SIG-M5 (cell line): ENCODE measurements around the gene KCNT2.

Experiments
- DNase-seq: peaks from one replicate; lab custom pipeline; 2025; lab: John Stamatoyannopoulos, UW

The KCNT2 gene

DNA sequence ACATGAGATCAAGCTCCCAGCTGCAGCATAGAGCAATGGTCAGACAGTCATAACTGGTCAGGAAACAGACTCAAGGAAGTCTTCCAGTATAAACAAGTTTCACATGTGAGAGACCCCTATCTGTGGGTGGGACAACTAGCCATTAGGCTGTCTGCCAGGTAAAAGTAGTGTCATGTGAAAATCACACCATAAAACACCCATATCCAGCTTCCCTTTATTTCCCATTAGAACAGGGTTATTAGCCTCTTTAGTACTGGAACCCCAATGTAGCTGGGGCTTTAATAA lies 426.7 kb downstream of the KCNT2 start:
- DNase-seq = no peak

DNA sequence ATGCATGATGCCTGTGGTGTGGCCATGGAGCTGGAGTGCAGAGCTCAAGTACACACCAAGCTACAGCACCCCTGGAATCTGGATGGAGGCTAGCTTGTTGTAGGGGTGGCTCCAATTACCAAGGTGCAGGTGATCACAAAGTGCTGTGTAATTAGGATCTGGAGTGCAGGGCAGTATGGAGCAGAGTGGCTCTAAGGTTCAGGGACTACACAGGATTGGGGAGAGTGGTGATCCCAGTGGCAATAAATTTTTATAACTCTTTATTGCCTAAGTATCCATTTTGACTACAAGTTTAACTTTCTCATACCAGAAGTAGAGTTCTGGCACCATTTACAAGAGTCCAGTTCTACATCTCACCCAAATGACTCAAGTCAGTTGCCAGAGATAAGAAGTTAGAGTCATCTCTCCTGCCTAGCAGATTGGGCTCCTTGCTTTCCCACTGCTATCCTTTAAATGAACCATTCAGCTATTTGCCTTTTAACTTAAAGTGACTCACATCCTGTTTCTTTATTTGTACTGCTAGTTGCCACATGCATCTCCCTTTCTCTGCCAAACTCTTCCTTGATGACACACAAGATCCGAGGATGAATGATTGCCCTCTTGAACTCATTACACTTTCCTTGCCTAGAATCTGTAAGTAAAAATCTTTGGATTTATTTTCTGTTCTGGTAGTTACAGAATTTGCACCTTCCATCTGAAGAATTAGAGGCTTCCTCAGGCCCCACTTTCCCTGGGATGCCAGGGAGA lies 427.2 kb downstream of the KCNT2 start:
- peak; percentile 88 for DNase-seq

DNA sequence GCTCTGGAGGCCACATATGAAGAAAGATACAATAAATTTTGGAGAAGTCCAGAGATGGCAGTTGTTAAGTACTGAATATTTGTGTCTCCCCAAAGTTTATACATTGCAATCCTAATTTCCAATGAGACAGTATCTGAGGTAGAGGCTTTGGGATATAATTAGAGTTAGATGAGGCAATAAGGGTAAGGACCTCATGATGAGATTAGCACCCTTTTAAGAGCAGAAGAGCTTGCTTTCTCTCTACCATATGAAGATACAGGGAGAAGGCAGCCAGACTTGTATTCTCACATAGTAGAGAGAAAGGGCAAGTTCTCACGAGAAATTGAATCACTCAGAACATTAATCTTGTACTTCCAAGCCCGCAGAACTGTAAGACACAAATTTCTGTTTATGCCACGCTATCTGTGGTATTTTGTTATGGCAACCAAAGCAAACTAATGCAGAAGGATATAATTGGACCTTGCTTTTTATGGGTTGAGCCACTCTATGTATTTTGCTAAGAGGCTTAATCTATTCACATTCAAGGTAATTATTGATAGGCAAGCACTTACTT lies 430.1 kb downstream of the KCNT2 start:
- DNase-seq = no peak
